Stimulated activated CD4-positive, alpha-beta T cell treated with anti-CD3 and anti-CD28 coated beads, Interleukin-12 subunit alpha, Interleukin-12 subunit beta, amount 100 ng/mL, for 24 hours (primary cell): ENCODE measurements around the gene MLH1.
"Not testable (repeated sequence)": the region's sequence is repeated elsewhere in the genome, so short reads cannot be mapped to it uniquely, and the experiment has no call there.

Experiments used
- DNase-seq, 2 experiments: peaks; one replicate each; pipeline ENCODE4 v3.0.0-alpha.2; 2020; ENCODE audit warnings: low read depth in 2 of 2

The MLH1 gene

DNA sequence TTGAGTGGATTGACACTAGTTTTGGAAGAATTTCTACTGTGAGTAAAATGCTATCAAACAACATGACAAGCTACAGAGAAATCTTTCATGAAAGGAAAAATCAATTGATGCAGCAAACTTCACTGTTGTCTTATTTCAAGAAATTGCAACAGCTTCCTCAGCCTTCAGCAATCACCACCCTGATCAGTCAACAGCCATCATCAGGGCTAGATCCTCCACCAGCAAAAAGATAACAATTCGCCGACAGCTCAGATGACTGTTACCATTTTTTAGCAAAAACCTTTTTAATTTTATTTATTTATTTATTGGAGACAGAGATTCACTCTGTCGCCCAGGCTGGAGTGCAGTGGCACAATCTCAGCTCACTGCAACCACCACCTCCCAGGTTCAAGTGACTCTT lies 44.0 kb downstream of the MLH1 start:
- no peak for DNase-seq

- no peak for DNase-seq
Measured at GRCh38 chr3:37039161-37039846, 46.0 kb downstream of the MLH1 start.

DNA sequence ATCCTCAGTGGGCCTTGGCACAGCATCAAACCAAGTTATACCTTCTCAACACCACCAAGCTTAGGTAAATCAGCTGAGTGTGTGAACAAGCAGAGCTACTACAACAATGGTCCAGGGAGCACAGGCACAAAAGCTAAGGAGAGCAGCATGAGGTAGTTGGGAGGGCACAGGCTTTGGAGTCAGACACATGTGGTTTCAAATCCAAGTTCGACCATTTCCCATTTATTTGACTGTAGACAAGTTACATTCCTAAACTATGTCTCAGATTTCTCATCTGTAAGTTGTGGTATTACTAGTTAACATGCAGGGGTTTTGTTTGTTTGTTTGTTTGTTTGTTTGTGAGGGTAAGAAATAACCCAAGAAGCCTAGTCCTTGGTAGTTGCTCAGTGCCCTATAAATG lies 46.9 kb downstream of the MLH1 start:
- DNase-seq = no peak

- no peak for DNase-seq
Measured at GRCh38 chr3:37041546-37042195, 48.4 kb downstream of the MLH1 start.

- DNase-seq = not testable (repeated sequence)
Measured at GRCh38 chr3:37042712-37043111, 49.4 kb downstream of the MLH1 start.

DNA sequence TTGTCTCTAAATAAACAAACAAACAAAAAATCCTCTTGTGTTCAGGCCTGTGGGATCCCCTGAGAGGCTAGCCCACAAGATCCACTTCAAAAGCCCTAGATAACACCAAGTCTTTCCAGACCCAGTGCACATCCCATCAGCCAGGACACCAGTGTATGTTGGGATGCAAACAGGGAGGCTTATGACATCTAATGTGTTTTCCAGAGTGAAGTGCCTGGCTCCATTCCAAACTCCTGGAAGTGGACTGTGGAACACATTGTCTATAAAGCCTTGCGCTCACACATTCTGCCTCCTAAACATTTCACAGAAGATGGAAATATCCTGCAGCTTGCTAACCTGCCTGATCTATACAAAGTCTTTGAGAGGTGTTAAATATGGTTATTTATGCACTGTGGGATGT lies 57.0 kb downstream of the MLH1 start:
- DNase-seq = no peak

- no peak for DNase-seq
Measured at GRCh38 chr3:37052860-37053259, 59.5 kb downstream of the MLH1 start.

GRCh38 chr3:37053337-37053736 lies 60.0 kb downstream of the MLH1 start:
- no peak for DNase-seq

GRCh38 chr3:37053753-37054152 lies 60.4 kb downstream of the MLH1 start:
- no peak for DNase-seq

- no peak for DNase-seq
Measured at GRCh38 chr3:37054370-37054769, 61.1 kb downstream of the MLH1 start.

DNA sequence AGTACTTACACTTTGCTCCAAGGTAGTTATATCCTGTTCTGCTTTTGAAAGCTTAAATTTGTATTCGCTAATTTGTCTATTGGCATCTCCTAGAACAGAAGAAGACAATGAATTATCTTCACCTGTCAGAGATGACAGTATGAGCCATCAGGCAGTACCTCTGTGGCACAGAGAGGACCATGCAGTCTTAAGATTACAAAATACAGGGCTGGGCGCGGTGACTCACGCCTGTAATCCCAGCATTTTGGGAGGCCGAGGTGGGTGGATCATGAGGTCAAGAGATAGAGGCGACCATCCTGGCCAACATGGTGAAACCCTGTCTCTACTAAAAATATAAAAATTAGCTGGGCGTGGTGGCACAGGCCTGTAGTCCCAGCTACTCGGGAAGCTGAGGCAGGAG lies 61.8 kb downstream of the MLH1 start:
- DNase-seq = not testable (repeated sequence)

DNA sequence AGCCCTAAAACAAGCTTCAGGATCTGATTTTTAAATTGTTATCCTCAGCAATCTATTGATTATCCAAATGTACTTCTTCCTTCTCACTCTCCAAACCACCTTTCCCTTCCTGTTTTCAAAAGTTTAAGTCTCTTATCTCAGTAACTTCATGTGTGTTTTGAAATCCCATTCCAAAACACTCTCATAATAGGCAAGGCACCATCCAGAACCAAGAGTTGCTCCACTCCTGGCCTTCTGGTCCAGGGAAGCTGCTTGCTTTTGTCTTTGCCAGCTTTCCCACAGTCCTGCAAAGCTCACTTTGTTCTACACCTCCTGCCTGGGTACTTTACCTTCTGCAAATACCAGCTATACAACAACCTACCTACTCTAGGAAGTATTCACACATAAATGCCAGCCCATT lies 63.5 kb downstream of the MLH1 start:
- no peak for DNase-seq

DNA sequence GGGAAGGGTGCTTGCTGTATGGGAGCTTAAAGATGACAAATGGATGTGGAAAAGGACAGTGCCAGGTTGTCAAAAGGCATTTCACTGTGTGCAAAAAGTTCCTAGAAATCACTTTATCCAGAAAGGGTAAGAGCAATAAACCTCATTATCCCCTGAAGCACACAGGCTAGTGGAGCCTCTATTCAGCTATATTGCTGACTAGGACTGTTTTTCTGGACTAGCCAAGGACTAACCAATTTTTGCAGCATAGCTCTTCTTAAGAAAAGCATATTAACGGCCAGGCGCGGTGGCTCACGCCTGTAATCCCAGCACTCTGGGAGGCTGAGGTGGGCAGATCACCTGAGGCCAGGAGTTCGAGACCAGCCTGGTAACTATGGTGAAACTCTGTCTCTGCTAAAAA lies 64.8 kb downstream of the MLH1 start:
- no peak for DNase-seq

GRCh38 chr3:37064747-37065146 lies 71.4 kb downstream of the MLH1 start:
- no peak for DNase-seq

DNA sequence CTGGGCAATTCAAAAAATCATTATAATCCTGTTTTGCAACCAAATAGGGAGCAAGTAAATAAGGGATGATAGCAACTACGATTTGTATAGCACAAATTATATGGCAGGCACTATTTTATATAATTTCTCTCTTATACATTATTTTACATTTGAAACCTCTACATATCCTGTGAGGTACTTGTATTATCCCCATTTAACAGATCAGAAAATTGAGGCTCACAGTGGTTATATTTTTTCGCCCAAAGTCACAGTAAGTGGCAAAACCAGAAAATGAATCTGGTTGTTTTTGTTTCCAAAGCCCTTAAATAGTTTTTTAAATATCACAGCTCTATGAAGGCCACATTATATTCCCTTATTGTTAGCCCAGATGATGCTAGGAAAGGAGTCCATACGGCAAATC lies 74.3 kb downstream of the MLH1 start:
- DNase-seq = no peak

GRCh38 chr3:37068031-37068430 lies 74.7 kb downstream of the MLH1 start:
- no peak for DNase-seq

GRCh38 chr3:37071921-37072320 lies 78.6 kb downstream of the MLH1 start:
- no peak for DNase-seq

DNA sequence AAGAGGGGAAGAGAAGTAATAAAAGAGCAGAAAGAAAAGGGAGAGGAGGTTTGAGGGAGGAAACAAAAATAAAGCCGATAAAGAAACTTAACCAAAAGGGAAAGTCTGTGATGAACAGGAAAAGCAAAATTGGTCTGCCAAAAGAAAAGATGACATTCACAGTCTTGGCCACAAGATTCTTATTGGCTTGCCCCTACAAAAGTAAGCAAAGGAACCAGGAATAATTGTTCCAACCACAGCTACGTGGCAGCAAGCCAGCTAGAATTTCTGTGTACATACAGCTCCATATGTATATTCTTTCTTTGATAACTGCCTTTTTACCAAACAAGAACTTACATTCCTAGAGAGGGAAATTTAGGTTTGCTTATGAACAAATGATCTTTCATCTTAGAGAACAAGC lies 79.6 kb downstream of the MLH1 start:
- DNase-seq = peak in 1 of 2 experiments; percentile 13

DNA sequence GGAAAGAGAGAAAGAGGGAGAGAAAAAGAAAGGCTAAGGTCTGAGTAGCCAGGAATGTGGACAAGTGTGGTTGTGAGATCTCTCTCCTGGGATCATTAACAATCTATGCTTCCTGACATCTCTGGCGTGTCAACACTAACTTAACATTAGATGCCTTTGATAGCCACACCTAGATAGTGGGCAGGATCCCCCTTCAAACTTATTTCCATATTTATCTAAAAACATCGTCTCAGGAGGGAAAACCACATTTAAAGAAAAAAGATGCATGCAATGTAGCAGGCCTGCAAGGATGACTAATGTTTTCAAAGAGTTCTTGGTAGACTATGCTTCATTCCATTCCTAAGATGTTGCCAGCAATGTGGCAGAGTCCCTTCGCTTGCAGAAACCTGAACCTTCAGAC lies 80.9 kb downstream of the MLH1 start:
- no peak for DNase-seq

DNA sequence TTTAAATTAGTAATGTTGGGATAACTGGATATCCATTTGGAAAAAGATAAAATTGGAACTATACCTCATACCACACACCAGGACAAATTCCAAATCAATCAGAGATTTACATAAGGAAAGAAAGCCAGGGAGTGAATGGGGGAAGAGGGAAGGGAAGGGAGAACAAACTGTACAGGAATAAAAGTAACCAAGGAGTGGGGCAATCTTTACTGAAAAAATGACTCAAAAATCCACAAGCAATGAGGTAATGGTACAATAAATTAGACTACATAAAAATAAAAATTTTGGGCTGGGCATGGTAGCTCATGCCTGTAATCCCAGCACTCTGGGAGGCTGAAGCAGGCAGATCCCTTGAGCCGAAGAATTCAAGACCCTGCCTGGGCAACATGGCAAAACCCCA lies 82.6 kb downstream of the MLH1 start:
- DNase-seq = no peak

GRCh38 chr3:37082317-37082716 lies 89.0 kb downstream of the MLH1 start:
- no peak for DNase-seq

GRCh38 chr3:37086918-37087317 lies 93.6 kb downstream of the MLH1 start:
- no peak for DNase-seq

- no peak for DNase-seq
Measured at GRCh38 chr3:37087870-37088269, 94.6 kb downstream of the MLH1 start.

GRCh38 chr3:37092484-37092883 lies 99.2 kb downstream of the MLH1 start:
- DNase-seq = no peak
